Endothelial cell of umbilical vein (primary cell): ENCODE results near the gene STAP1. TPM values are rescaled to one million over a fixed set of nuclear protein-coding genes. Genes with fewer than 3 reads are reported as not detected.

Source experiments
- BruUV-seq: library from RNA; stranded (reverse); fragments of 400-500 nt; replicated peaks from 2 replicates; lab custom pipeline; 2021; lab: Mats Ljungman, UMichigan
- CTCF ChIA-PET: fragments of 300-600, 350-600 bp; sonication (Branson Sonifier 250); formaldehyde crosslinking; loops from one replicate; lab custom pipeline; 2021; ENCODE audit warnings: antibody characterized with exemption, inconsistent platforms; lab: Charles Lee
- POLR2A ChIA-PET: fragments of 300-600, 350-600 bp; sonication (Branson Sonifier 250); formaldehyde crosslinking; loops from one replicate; lab custom pipeline; 2021; ENCODE audit warnings: antibody characterized with exemption, inconsistent platforms; lab: Charles Lee
- DNase-seq: peaks from one replicate; pipeline ENCODE4 v3.0.0-alpha.2; 2011; ENCODE audit warnings: low read depth, low spot score
- FAIRE-seq: peaks from 2 replicates; lab custom pipeline; 2011; peaks lifted over from hg19 to GRCh38; lab: Jason Lieb, UNC
- H2AFZ ChIP-seq: 2 replicates; pipeline ENCODE4 v1.6.0; 2012; ENCODE audit warnings: low read depth, low read length, control low read depth, inconsistent platforms
- H3K27ac ChIP-seq: 2 replicates; pipeline ENCODE4 v1.5.1; 2011; ENCODE audit warnings: low read depth, mild to moderate bottlenecking, control low read depth, low read length, moderate library complexity; ENCODE audit not compliant: insufficient read depth
- H3K27me3 ChIP-seq, 2 experiments: 2 replicates each; pipeline versions ENCODE4 v1.6.0 to v1.6.1; 2011; ENCODE audit warnings: low read length in 2 of 2, mixed read lengths in 1 of 2; ENCODE audit not compliant: control insufficient read depth in 2 of 2, insufficient read depth in 2 of 2
- H3K36me3 ChIP-seq, 2 experiments: 2 replicates in 1 of 2; 3 replicates in 1 of 2; pipeline ENCODE4 v1.5.1; 2011; ENCODE audit warnings: low read length in 2 of 2, mild to moderate bottlenecking in 1 of 2, moderate library complexity in 1 of 2; ENCODE audit not compliant: control insufficient read depth in 2 of 2, insufficient read depth in 2 of 2; ENCODE audit errors: extremely low read depth in 1 of 2
- H3K4me1 ChIP-seq: 3 replicates; pipeline ENCODE4 v1.5.1; 2011; ENCODE audit warnings: mild to moderate bottlenecking, low read length; ENCODE audit not compliant: control insufficient read depth, insufficient read depth; ENCODE audit errors: extremely low read depth
- H3K4me2 ChIP-seq: 2 replicates; pipeline ENCODE4 v1.6.1; 2011; ENCODE audit warnings: low read length, control low read depth, mixed read lengths; ENCODE audit not compliant: insufficient read depth
- H3K4me3 ChIP-seq, 3 experiments: fragments of 200-600 bp in 1 of 3; sonication (generic), shearing (Covaris generic) in 1 of 3; replicated peaks in 1 of 3; 2 replicates each; pipeline ENCODE4 v1.5.1; 2011 to 2016; ENCODE audit warnings: control low read depth in 3 of 3, low read length in 3 of 3, mild to moderate bottlenecking in 2 of 3, inconsistent platforms in 1 of 3, low read depth in 1 of 3, moderate library complexity in 1 of 3; ENCODE audit not compliant: insufficient read depth in 1 of 3
- H3K79me2 ChIP-seq: 2 replicates; pipeline ENCODE4 v1.6.0; 2012; ENCODE audit warnings: low read length, inconsistent platforms; ENCODE audit not compliant: control insufficient read depth, insufficient read depth
- H3K9ac ChIP-seq: replicated peaks from 2 replicates; pipeline ENCODE3; 2011; ENCODE audit warnings: low read length, control low read depth; ENCODE audit not compliant: insufficient read depth; ENCODE audit errors: extremely low read depth
- H3K9me1 ChIP-seq: replicated peaks from 3 replicates; pipeline ENCODE4 v1.6.0; 2011; ENCODE audit warnings: mild to moderate bottlenecking, low read length; ENCODE audit not compliant: control insufficient read depth, insufficient read depth; ENCODE audit errors: extremely low read depth
- H3K9me3 ChIP-seq: replicated peaks from 2 replicates; pipeline ENCODE4 v1.5.1; 2012; ENCODE audit warnings: low read length, inconsistent platforms; ENCODE audit not compliant: control insufficient read depth, insufficient read depth
- H4K20me1 ChIP-seq: replicated peaks from 2 replicates; pipeline ENCODE3; 2011; ENCODE audit warnings: mild to moderate bottlenecking, low read length; ENCODE audit not compliant: control insufficient read depth, insufficient read depth; ENCODE audit errors: extremely low read depth
- EZH2 ChIP-seq: IDR thresholded peaks from 2 replicates; pipeline ENCODE4 v1.6.1; 2012; ENCODE audit warnings: borderline replicate concordance, low read depth, mild to moderate bottlenecking, moderate library complexity, low read length, inconsistent platforms; ENCODE audit not compliant: severe bottlenecking
- FOS ChIP-seq: IDR thresholded peaks from 2 replicates; pipeline ENCODE4 v1.6.1; 2011; ENCODE audit warnings: mild to moderate bottlenecking, low read length, moderate library complexity, borderline replicate concordance; ENCODE audit not compliant: insufficient read depth
- GATA2 ChIP-seq: IDR thresholded peaks from 2 replicates; pipeline ENCODE4 v1.7.0; 2011; ENCODE audit warnings: low read depth, mild to moderate bottlenecking, moderate library complexity, mixed read lengths, low read length; ENCODE audit not compliant: insufficient read length, insufficient read depth
- JUN ChIP-seq: IDR thresholded peaks from 2 replicates; pipeline ENCODE4 v1.6.1; 2011; ENCODE audit warnings: borderline replicate concordance, low read depth; ENCODE audit not compliant: insufficient read length, insufficient read depth
- MYC ChIP-seq: IDR thresholded peaks from one replicate; pipeline ENCODE4 v1.6.1; 2011; ENCODE audit warnings: mild to moderate bottlenecking, low read depth, low read length
- POLR2A ChIP-seq: IDR thresholded peaks from 2 replicates; pipeline ENCODE4 v1.6.1; 2012; ENCODE audit warnings: low read depth, mild to moderate bottlenecking, control low read depth, low read length
- POLR2AphosphoS5 ChIP-seq: IDR thresholded peaks from 2 replicates; pipeline ENCODE4 v1.6.1; 2012; ENCODE audit warnings: low read depth, mild to moderate bottlenecking, control low read depth, low read length, moderate library complexity; ENCODE audit not compliant: insufficient read depth
- dilution Hi-C: fragments of 300-500 bp; cut with MboI; formaldehyde crosslinking; loops from one replicate; pipeline ENCODE4 v1.15.0; 2019; ENCODE audit warnings: low sequenced_read_pairs; ENCODE audit not compliant: extremely low pct_ligation_motif_present
- intact Hi-C: fragments of 100-400 bp; cut with micrococcal nuclease; formaldehyde crosslinking; loops from one replicate; pipeline ENCODE4 v1.10.0; 2022
- polyA plus RNA-seq, 4 experiments: library from polyadenylated mRNA; depleted of rRNA in 3 of 4; stranded (reverse) in 3 of 4; unstranded in 1 of 4; fragments of >200 nt; gene quantifications; 2 replicates each; pipeline versions ENCODE4 v1.2.1 to v1.2.3, GENCODE V29; 2011 to 2012; ENCODE audit warnings: missing spikeins in 1 of 4
- total RNA-seq: library from RNA; stranded (reverse); gene quantifications from 2 replicates; pipeline ENCODE4 v1.2.3, GENCODE V29; 2021
- TF ChIP-seq, protein P1 (sequence below), 2 donors: IDR thresholded peaks; 1 replicate in 1 of 2; 2 replicates in 1 of 2; pipeline ENCODE4 v1.5.1; 2011; ENCODE audit warnings: low read length in 2 of 2, mild to moderate bottlenecking in 2 of 2, moderate library complexity in 2 of 2, control low read depth in 1 of 2, inconsistent platforms in 1 of 2, low read depth in 1 of 2; ENCODE audit not compliant: insufficient read depth in 1 of 2; ENCODE audit errors: extremely low read depth in 1 of 2
- TF ChIP-seq, protein P2 (sequence below): IDR thresholded peaks from 2 replicates; pipeline ENCODE4 v1.6.1; 2011; ENCODE audit not compliant: insufficient read depth, insufficient read length

Gene STAP1
- total and polyA plus RNA-seq, 2 donors (not counting 3 experiments of a cell fraction or from before 2014, with no cell fraction given): not detected

DNA sequence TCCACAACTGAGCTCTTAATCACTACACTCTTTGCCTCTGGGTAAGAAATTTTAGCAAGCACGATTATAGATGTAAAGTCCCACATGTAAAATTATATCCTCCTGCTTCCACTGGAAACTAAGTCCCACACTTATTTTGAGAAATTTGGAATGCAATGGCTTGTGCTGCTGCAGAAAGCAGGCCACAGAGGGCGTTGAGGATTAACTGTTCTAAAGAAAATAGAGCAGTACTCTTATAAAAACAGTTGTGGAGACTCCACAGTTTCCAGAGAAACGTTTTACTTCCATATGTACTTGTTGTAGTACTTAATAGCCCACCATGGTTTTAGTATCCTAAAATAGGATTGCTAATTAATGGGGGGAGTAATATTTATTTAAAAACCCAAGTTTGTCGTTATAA lies 11.6 kb upstream of the STAP1 start:
- intact Hi-C loops (loop anchor here (5.0 kb wide), 1 partner anchor 200 kb away; no protein-coding TSS in a partner anchor), dilution Hi-C loops (no loop called here)
- Histone ChIP-seq H3K4me3 (no peak overlapping the region), H3K9me3 (no peaks in the 10 kb centered on the region), H4K20me1 (no peaks in the 10 kb centered on the region), H3K9me1 (no peaks in the 10 kb centered on the region), H3K27me3 (no peaks in the 10 kb centered on the region), H3K4me1 (peaks cover 13% of the 10 kb centered on the region), H3K4me2 (no peak overlapping the region), H2AFZ (no peak overlapping the region), H3K27ac (no peak overlapping the region), H3K9ac (no peak overlapping the region), H3K79me2 (peaks cover 32% of the 10 kb centered on the region), H3K36me3 (peaks cover 0 to 3% of the 10 kb centered on the region in 2 experiments)
- ChIA-PET POLR2A (no interaction called here), CTCF (interaction anchor here (1.3 to 2.1 kb wide), 3 partner anchors 10 to 364 kb away, joined by 3 to 9 read pairs (median 4); no protein-coding TSS in a partner anchor)
- DNase-seq (no peak), FAIRE-seq (no peak)
- no peak for TF ChIP-seq FOS
- no peak for TF ChIP-seq EZH2
- TF ChIP-seq POLR2A: no peak
- no peak for TF ChIP-seq GATA2
- TF ChIP-seq MYC: no peak
- TF ChIP-seq POLR2AphosphoS5: no peak
- TF ChIP-seq, protein P1, sequence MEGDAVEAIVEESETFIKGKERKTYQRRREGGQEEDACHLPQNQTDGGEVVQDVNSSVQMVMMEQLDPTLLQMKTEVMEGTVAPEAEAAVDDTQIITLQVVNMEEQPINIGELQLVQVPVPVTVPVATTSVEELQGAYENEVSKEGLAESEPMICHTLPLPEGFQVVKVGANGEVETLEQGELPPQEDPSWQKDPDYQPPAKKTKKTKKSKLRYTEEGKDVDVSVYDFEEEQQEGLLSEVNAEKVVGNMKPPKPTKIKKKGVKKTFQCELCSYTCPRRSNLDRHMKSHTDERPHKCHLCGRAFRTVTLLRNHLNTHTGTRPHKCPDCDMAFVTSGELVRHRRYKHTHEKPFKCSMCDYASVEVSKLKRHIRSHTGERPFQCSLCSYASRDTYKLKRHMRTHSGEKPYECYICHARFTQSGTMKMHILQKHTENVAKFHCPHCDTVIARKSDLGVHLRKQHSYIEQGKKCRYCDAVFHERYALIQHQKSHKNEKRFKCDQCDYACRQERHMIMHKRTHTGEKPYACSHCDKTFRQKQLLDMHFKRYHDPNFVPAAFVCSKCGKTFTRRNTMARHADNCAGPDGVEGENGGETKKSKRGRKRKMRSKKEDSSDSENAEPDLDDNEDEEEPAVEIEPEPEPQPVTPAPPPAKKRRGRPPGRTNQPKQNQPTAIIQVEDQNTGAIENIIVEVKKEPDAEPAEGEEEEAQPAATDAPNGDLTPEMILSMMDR (IDR thresholded peaks at IDR 0.05; ENCODE audit: extremely low read depth in 1 of 2, insufficient read depth in 1 of 2, low read depth in 1 of 2, low read length in 2 of 2): no peak
- TF ChIP-seq JUN: no peak
- TF ChIP-seq, protein P2, sequence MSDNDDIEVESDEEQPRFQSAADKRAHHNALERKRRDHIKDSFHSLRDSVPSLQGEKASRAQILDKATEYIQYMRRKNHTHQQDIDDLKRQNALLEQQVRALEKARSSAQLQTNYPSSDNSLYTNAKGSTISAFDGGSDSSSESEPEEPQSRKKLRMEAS: no peak
- no TSS peak for BruUV-seq
